HepG2 (cell line): ENCODE data around the gene TUSC7.

Experiments
- BCLAF1 ChIP-seq: fragments of 450-650 bp; IDR thresholded peaks from 2 replicates; pipeline ENCODE4 v1.6.1; 2017; ENCODE audit warnings: mild to moderate bottlenecking
- GABPA ChIP-seq, 2 experiments: IDR thresholded peaks; 2 replicates each; pipeline ENCODE4 v1.6.1; 2011 to 2016; ENCODE audit warnings: low read depth in 2 of 2, low read length in 1 of 2, missing biosample characterization in 1 of 2, missing genetic modification characterization in 1 of 2
- MLXIP ChIP-seq: sonication (generic); formaldehyde crosslinking; IDR thresholded peaks from 2 replicates; pipeline ENCODE4 v1.9.0; 2021; ENCODE audit warnings: missing genetic modification reagents, borderline replicate concordance
- POLR2A ChIP-seq, 2 experiments: IDR thresholded peaks; 2 replicates each; pipeline ENCODE4 v1.6.1; 2011; ENCODE audit warnings: low read depth in 2 of 2, low read length in 2 of 2, mild to moderate bottlenecking in 1 of 2, moderate library complexity in 1 of 2; ENCODE audit not compliant: insufficient read depth in 1 of 2
- SALL2 ChIP-seq: sonication (generic); formaldehyde crosslinking; IDR thresholded peaks from 2 replicates; pipeline ENCODE4 v1.8.1; 2023; ENCODE audit warnings: mild to moderate bottlenecking, missing genetic modification reagents, inconsistent platforms
- SP1 ChIP-seq, 2 experiments: fragments of 450-650 bp in 1 of 2; sonication (generic) in 1 of 2; formaldehyde crosslinking in 1 of 2; IDR thresholded peaks; 2 replicates each; pipeline versions ENCODE4 v1.4.0 to v1.6.1; 2016 to 2020; ENCODE audit warnings: missing genetic modification reagents in 1 of 2
- ZBTB1 ChIP-seq: sonication (generic); formaldehyde crosslinking; IDR thresholded peaks from 2 replicates; pipeline ENCODE4 v1.4.0; 2020; ENCODE audit warnings: missing genetic modification reagents, borderline replicate concordance
- ZNF512 ChIP-seq: sonication (generic); formaldehyde crosslinking; IDR thresholded peaks from 2 replicates; pipeline ENCODE4 v1.4.0; 2020; ENCODE audit warnings: mild to moderate bottlenecking, missing genetic modification reagents
- ZNF609 ChIP-seq: sonication (generic); formaldehyde crosslinking; IDR thresholded peaks from 2 replicates; pipeline ENCODE4 v1.4.0; 2020; ENCODE audit warnings: mild to moderate bottlenecking, missing genetic modification reagents, borderline replicate concordance
- ZSCAN20 ChIP-seq: sonication (generic); formaldehyde crosslinking; IDR thresholded peaks from 2 replicates; pipeline ENCODE4 v1.4.0; 2020; ENCODE audit warnings: missing genetic modification reagents, mild to moderate bottlenecking, borderline replicate concordance

GRCh38 chr3:116707531-116707930 lies 2.0 kb upstream of the TUSC7 start:
- TF ChIP-seq SP1 (IDR thresholded peaks at IDR 0.05) = no peak
- TF ChIP-seq SP1 (CRISPR knock-in tag; IDR thresholded peaks at IDR 0.05) = no peak
- no peak for TF ChIP-seq ZSCAN20
- TF ChIP-seq ZBTB1 (CRISPR knock-in tag) = no peak
- no peak for TF ChIP-seq SALL2 (CRISPR knock-in tag)
- TF ChIP-seq MLXIP (CRISPR knock-in tag) = no peak
- no peak for TF ChIP-seq ZNF512 (CRISPR knock-in tag)
- no peak for TF ChIP-seq BCLAF1
- TF ChIP-seq POLR2A (IDR thresholded peaks at IDR 0.05; ENCODE audit: insufficient read depth in 1 of 2, low read depth in 2 of 2, low read length in 2 of 2) = no peak
- no peak for TF ChIP-seq ZNF609 (CRISPR knock-in tag)
- no peak for TF ChIP-seq GABPA (IDR thresholded peaks at IDR 0.05; ENCODE audit: low read depth, low read length)
- TF ChIP-seq GABPA (CRISPR knock-in tag; IDR thresholded peaks at IDR 0.05; ENCODE audit: low read depth) = no peak
